ENCODE data around the gene COX4I2.

The COX4I2 gene

DNA sequence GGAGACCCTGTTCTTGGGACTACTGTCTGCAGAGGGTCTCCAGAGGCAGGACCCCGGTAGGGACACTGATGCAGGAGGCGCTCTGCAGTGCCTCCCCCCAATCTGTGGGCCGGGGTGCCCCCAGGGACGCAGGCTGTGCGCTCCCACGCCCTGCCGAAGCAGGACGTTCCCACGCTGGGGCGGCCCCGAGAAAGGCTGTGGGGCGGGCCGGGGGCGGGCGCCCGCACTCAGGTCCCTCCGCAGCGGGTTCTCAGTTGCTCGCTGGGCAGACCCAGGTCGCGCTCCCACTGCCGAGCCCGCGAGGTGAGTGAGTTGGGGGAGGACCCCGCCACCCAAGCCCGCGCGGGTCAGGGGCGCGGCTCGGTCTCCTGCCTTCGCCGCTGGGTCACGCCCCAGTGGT lies at the start of gene COX4I2:
COX4I2 (plus strand) TSS at position 253 of the 400 bp plus-strand sequence. CDS start 1,106 bp downstream, outside the sequence.
- FAIRE-seq (no peak), DNase-seq (ENCODE audit: insufficient read length, low spot score) (no peak)
- TF ChIP-seq CTCF (IDR thresholded peaks at IDR 0.05; ENCODE audit: insufficient read depth, missing control alignments), result no peak

DNA sequence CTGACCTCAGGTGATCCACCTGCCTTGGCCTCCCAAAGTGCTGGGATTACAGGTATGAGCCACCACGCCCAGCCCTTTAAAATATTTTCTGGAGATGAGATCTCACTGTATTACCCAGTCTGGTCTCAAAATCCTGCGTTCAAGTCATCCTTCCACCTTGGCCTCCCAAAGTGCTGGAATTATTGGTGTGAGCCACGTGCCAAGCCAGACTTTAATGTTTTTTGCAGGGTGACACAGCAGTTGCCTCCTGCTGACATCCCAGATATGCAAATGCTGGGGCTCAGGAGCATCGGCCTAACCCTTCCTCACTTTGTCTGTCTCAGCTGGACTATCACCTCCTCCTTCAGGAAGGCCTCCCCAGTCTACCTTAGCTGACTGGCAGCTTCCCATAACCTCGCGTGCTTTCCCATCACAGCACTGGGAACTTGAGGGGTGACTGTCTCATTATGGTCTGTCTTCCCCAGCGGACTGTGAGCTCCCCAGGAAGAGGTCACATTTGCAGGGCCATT lies 46.9 kb upstream of the COX4I2 start:
- peak; percentile 1 for DNase-seq (ENCODE audit: insufficient read length, low spot score)
- no peak for FAIRE-seq
- TF ChIP-seq CTCF (IDR thresholded peaks at IDR 0.05; ENCODE audit: insufficient read depth, missing control alignments), result no peak

- no peak for FAIRE-seq
- TF ChIP-seq CTCF (IDR thresholded peaks at IDR 0.05; ENCODE audit: insufficient read depth, missing control alignments), result no peak
- DNase-seq (ENCODE audit: insufficient read length, low spot score), result no peak
These were observed 44.3 kb upstream of the COX4I2 start for GRCh38 chr20:31593221-31594001.

- FAIRE-seq (no peak), DNase-seq (ENCODE audit: insufficient read length, low spot score) (no peak)
- TF ChIP-seq CTCF (IDR thresholded peaks at IDR 0.05; ENCODE audit: insufficient read depth, missing control alignments), result no peak
These were observed 43.6 kb upstream of the COX4I2 start for GRCh38 chr20:31594002-31594557.

GRCh38 chr20:31594558-31595379 lies 42.9 kb upstream of the COX4I2 start:
- no peak for TF ChIP-seq CTCF (IDR thresholded peaks at IDR 0.05; ENCODE audit: insufficient read depth, missing control alignments)
- DNase-seq (ENCODE audit: insufficient read length, low spot score), result no peak
- FAIRE-seq, result no peak

GRCh38 chr20:31595380-31595653 lies 42.4 kb upstream of the COX4I2 start:
- no peak for DNase-seq (ENCODE audit: insufficient read length, low spot score)
- no peak for TF ChIP-seq CTCF (IDR thresholded peaks at IDR 0.05; ENCODE audit: insufficient read depth, missing control alignments)
- no peak for FAIRE-seq
